Measurements from ENCODE around the gene CRACR2A. TPM values are rescaled to one million over a fixed set of nuclear protein-coding genes. Genes with fewer than 3 reads are reported as not detected.

The CRACR2A gene
- total and polyA plus RNA-seq, 2 of the 4 experiments (the other 2 are of a cell fraction): 0.54 to 0.60 TPM

DNA sequence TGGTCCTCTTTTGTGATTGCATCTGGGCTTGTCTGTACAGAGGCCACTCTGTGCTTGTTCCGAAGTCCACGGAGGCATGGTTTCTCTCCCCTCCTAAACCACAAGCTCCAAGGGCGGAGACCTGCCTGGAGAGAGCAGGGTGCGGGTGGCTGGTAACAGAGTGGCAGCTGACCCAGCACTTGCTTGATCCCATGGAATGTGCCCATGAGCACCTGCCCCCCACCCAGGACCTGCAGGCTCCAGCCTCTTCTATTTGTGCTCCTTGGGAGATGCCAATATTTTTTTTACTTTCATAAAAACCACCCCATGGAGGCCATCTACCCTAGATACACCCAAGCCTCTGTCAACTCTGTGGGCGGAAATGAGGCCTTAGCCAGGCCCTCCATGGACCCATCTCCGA lies 157.2 kb downstream of the CRACR2A start:
- H3K14ac ChIP-seq (replicated peaks; ENCODE audit: low read depth, low read length): no peak overlapping the region
- BruUV-seq (replicated peaks): no TSS peak
- no peak overlapping the region for H3K4ac ChIP-seq (ENCODE audit: low read depth, low read length)
- H3K9me3 ChIP-seq (ENCODE audit: control insufficient read depth, insufficient read depth, low read length): no peaks in the 10 kb centered on the region
- ChIA-PET POLR2A (ENCODE audit: unreplicated experiment) (no interaction called here), CTCF (no interaction called here)
- WGBS, 2 experiments (ENCODE audit: extremely low coverage in 2 of 2, insufficient read length in 1 of 2): 57% methylated on average over 1 of the region's 6 CpGs; no CpG with 5 or more reads in 1 of the 2 experiments
- no peak overlapping the region for H3K56ac ChIP-seq (ENCODE audit: extremely low read depth, insufficient read depth, low read length)
- H4K5ac ChIP-seq (ENCODE audit: low read depth, low read length): no peak overlapping the region
- DNase-seq (no peak), ATAC-seq (ENCODE audit: low read depth) (no peak)
- dilution Hi-C loops (cut with HindIII; ENCODE audit: low sequenced_read_pairs, unreplicated experiment) (no loop called here), in situ Hi-C loops (cut with MboI; ENCODE audit: low sequenced_read_pairs) (no loop called here), intact Hi-C loops (cut with micrococcal nuclease) (no loop called here)
- no peak overlapping the region for H2AK9ac ChIP-seq (replicated peaks; ENCODE audit: low read depth, low read length, poor library complexity)
- no peak overlapping the region for H3K4me3 ChIP-seq (ENCODE audit: insufficient read depth, low read depth, low read length)
- TF ChIP-seq CEBPB (IDR thresholded peaks at IDR 0.05; ENCODE audit: low read depth, low read length) (no peak), FOS (IDR thresholded peaks at IDR 0.05; ENCODE audit: low read depth, low read length) (no peak), RCOR1 (IDR thresholded peaks at IDR 0.05; ENCODE audit: insufficient replicate concordance, low read length) (no peak), MXI1 (IDR thresholded peaks at IDR 0.05; ENCODE audit: borderline replicate concordance, low read depth, low read length) (no peak)
- H2BK15ac ChIP-seq (ENCODE audit: low read depth, low read length): no peak overlapping the region
- H3K9ac ChIP-seq (ENCODE audit: low read depth, low read length): no peak overlapping the region
- H3K4me2 ChIP-seq (ENCODE audit: low read depth, low read length): no peak overlapping the region
- H4K91ac ChIP-seq (ENCODE audit: insufficient read depth, low read depth, low read length): no peak overlapping the region
- no peaks in the 10 kb centered on the region for H3K9me1 ChIP-seq (ENCODE audit: insufficient read depth, low read length)
- no peak overlapping the region for H2AK5ac ChIP-seq (ENCODE audit: low read depth, low read length)
- H3K27me3 ChIP-seq (ENCODE audit: control insufficient read depth, insufficient read depth, low read length): no peaks in the 10 kb centered on the region; the same call in 1 of the 2 replicates
- H4K8ac ChIP-seq (ENCODE audit: low read depth in 2 of 2, low read length in 2 of 2): no peak overlapping the region
- H2AFZ ChIP-seq (replicated peaks; ENCODE audit: low read length, poor library complexity): no peak overlapping the region
- no peaks in the 10 kb centered on the region for H3K4me1 ChIP-seq (ENCODE audit: control insufficient read depth, insufficient read depth, low read length)
- H3K27ac ChIP-seq (ENCODE audit: insufficient read depth, low read length): no peak overlapping the region
- H2BK120ac ChIP-seq (ENCODE audit: low read depth, low read length): no peak overlapping the region
- H4K20me1 ChIP-seq (ENCODE audit: insufficient read depth, low read length): no peaks in the 10 kb centered on the region
- H3K36me3 ChIP-seq (ENCODE audit: control insufficient read depth, insufficient read depth, low read length): no peaks in the 10 kb centered on the region
- no peak overlapping the region for H3K18ac ChIP-seq (ENCODE audit: low read depth, low read length)
- no peak overlapping the region for H2BK20ac ChIP-seq (ENCODE audit: low read depth, low read length)
- H2BK5ac ChIP-seq (ENCODE audit: low read depth, low read length, poor library complexity, severe bottlenecking): no peak overlapping the region
- H3K79me1 ChIP-seq (ENCODE audit: low read depth in 1 of 2, low read length in 2 of 2): no peaks in the 10 kb centered on the region
- no peak overlapping the region for H3K23ac ChIP-seq (ENCODE audit: low read depth, low read length)

Measured in IMR-90 (cell line).